ENCODE measurements around the gene FOXC1. TPM values are rescaled to one million over a fixed set of nuclear protein-coding genes. Genes with fewer than 3 reads are reported as not detected.

Gene FOXC1
- total RNA-seq, 2 experiments from 2014 or later = not detected

DNA sequence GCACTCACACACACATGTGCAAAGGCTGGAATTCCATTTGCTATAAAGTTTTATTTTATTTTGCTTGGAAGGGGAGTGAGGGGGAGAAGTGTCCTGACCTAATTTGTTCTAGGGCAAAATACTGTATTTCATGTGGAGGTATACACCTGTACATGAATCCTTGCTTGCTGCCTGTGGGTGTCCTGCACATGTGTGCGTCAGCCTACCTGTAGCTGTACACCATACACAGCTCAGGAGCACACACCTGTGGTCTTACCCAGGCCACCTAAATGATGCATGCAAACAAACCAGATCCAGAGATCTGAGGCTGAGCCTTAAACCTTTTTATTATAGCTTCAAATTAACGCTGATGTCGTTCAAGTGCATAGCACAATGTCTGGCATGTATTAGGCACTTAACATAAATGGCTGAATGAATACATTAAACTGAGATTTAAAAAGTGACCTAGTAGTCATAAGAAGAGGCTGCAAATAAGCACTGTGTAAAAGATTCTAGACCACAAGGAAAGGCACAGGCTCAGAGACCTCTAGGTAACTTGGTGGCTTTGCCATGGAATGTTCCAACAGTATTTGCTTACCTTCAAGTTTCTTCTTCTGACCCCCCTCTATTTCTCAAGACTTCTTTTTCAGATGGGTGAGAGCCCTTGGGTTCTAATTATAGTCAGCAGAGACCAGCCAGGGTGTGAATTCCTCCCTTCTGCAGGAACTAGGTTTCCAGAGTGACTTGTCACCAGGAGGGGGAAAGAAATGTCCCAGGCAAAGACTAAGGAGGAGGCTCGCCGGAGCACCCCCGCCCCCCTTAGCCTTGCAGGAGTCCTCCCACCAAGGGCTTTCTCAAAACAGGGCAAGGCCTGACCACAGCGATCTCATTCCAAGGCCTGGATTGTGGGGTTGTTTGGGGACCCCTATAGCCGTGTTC lies 13.4 kb downstream of the FOXC1 start:
- no peaks in the 10 kb centered on the region for H3K9me2 ChIP-seq (ENCODE audit: insufficient read depth, low read length)
- H3K9me3 ChIP-seq (ENCODE audit: low read length) = no peaks in the 10 kb centered on the region
- no peaks in the 10 kb centered on the region; the same call in 1 of the 2 replicates for H4K20me1 ChIP-seq (ENCODE audit: insufficient read depth, low read length)
- intact Hi-C loops (cut with micrococcal nuclease; ENCODE audit: unreplicated experiment) = no loop called here
- DNase-seq (ENCODE audit: low spot score) = no peak
- CTCF ChIA-PET (ENCODE audit: unreplicated experiment) = no interaction called here
- H3K4me2 ChIP-seq (ENCODE audit: low read length) = no peak overlapping the region
- no peak overlapping the region for H3K4me3 ChIP-seq (ENCODE audit: low read depth, low read length, poor library complexity, severe bottlenecking)
- H3K36me3 ChIP-seq (ENCODE audit: insufficient read depth, low read length) = no peaks in the 10 kb centered on the region
- POLR2A ChIA-PET = interaction anchor here (0.5 kb wide), 1 partner anchor 809 kb away, joined by 3 read pairs; no protein-coding TSS in a partner anchor
- TF ChIP-seq, protein P1, sequence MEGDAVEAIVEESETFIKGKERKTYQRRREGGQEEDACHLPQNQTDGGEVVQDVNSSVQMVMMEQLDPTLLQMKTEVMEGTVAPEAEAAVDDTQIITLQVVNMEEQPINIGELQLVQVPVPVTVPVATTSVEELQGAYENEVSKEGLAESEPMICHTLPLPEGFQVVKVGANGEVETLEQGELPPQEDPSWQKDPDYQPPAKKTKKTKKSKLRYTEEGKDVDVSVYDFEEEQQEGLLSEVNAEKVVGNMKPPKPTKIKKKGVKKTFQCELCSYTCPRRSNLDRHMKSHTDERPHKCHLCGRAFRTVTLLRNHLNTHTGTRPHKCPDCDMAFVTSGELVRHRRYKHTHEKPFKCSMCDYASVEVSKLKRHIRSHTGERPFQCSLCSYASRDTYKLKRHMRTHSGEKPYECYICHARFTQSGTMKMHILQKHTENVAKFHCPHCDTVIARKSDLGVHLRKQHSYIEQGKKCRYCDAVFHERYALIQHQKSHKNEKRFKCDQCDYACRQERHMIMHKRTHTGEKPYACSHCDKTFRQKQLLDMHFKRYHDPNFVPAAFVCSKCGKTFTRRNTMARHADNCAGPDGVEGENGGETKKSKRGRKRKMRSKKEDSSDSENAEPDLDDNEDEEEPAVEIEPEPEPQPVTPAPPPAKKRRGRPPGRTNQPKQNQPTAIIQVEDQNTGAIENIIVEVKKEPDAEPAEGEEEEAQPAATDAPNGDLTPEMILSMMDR (conservative IDR thresholded peaks at IDR 0.05; ENCODE audit: low read length) = no peak
- TF ChIP-seq EZH2phosphoT487 (IDR thresholded peaks at IDR 0.05; ENCODE audit: borderline replicate concordance, low read depth, low read length) = no peak
- H3K4me1 ChIP-seq (ENCODE audit: insufficient read depth, low read length, poor library complexity, severe bottlenecking) = no peaks in the 10 kb centered on the region
- no TSS peak for BruUV-seq (replicated peaks)
- H3K79me2 ChIP-seq (ENCODE audit: insufficient read depth, low read depth, low read length) = no peaks in the 10 kb centered on the region
- H2AFZ ChIP-seq (ENCODE audit: low read length) = no peak overlapping the region
- H3K27ac ChIP-seq (ENCODE audit: low read depth, low read length, poor library complexity, severe bottlenecking) = no peak overlapping the region

DNA sequence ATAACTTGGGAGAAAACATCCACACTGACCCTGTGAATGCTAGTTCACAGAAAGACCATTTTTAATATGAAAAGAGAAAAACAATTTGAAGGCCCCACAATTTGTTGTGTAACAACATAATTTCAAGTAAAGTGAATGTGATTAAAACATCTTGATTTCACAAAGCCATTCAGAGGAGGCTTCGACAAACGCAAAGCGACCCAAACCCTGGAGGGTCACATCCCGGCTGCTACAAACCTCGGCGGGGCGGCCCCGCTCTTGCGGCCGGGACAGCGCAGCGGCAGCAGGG lies 14.0 kb downstream of the FOXC1 start:
- Histone ChIP-seq H3K4me1 (ENCODE audit: insufficient read depth, low read length, poor library complexity, severe bottlenecking) (no peaks in the 10 kb centered on the region), H3K27ac (ENCODE audit: low read depth, low read length, poor library complexity, severe bottlenecking) (no peak overlapping the region), H3K9me3 (ENCODE audit: low read length) (no peaks in the 10 kb centered on the region), H3K9me2 (ENCODE audit: insufficient read depth, low read length) (no peaks in the 10 kb centered on the region), H3K4me3 (ENCODE audit: low read depth, low read length, poor library complexity, severe bottlenecking) (no peak overlapping the region), H2AFZ (ENCODE audit: low read length) (no peak overlapping the region), H3K36me3 (ENCODE audit: insufficient read depth, low read length) (no peaks in the 10 kb centered on the region), H4K20me1 (ENCODE audit: insufficient read depth, low read length) (no peaks in the 10 kb centered on the region; the same call in 1 of the 2 replicates), H3K4me2 (ENCODE audit: low read length) (no peak overlapping the region), H3K79me2 (ENCODE audit: insufficient read depth, low read depth, low read length) (no peaks in the 10 kb centered on the region)
- no TSS peak for BruUV-seq (replicated peaks)
- no peak for TF ChIP-seq EZH2phosphoT487 (IDR thresholded peaks at IDR 0.05; ENCODE audit: borderline replicate concordance, low read depth, low read length)
- TF ChIP-seq, protein P1 (conservative IDR thresholded peaks at IDR 0.05; ENCODE audit: low read length) = no peak
- ChIA-PET CTCF (ENCODE audit: unreplicated experiment) (no interaction called here), POLR2A (no interaction called here)
- DNase-seq (ENCODE audit: low spot score) = no peak
- intact Hi-C loops (cut with micrococcal nuclease; ENCODE audit: unreplicated experiment) = no loop called here
